ENCODE measurements around the gene PRKRA. TPM values are rescaled to one million over a fixed set of nuclear protein-coding genes. Genes with fewer than 3 reads are reported as not detected.

The PRKRA gene
- total RNA-seq, 2 experiments from 2014 or later, result 56.3 to 60.3 TPM

GRCh38 chr2:178412047-178412446 lies 38.9 kb downstream of the PRKRA start:
- ChIA-PET CTCF (interaction anchor here (5.9 kb wide), 1 partner anchor 16 kb away, joined by 116 read pairs; no protein-coding TSS in a partner anchor), POLR2A (no interaction called here)
- Mint-ChIP-seq H3K9me3 (no peaks in the 10 kb centered on the region), H3K4me1 (ENCODE audit: low read depth) (peaks cover 14% of the 10 kb centered on the region), H3K27me3 (peaks cover 3% of the 10 kb centered on the region), H3K27ac (peak overlapping the region; percentile 19), H3K4me3 (no peak overlapping the region), H3K36me3 (no peaks in the 10 kb centered on the region)
- intact Hi-C loops (cut with micrococcal nuclease), result loop anchor here (5.0 to 10.0 kb wide), 3 partner anchors 217 to 483 kb away; partner anchors contain the start of gene OSBPL6
- no peak for DNase-seq

GRCh38 chr2:178409261-178409660 lies 41.7 kb downstream of the PRKRA start:
- ChIA-PET POLR2A (no interaction called here), CTCF (no interaction called here)
- H3K36me3 Mint-ChIP-seq, result no peaks in the 10 kb centered on the region
- H3K27me3 Mint-ChIP-seq, result peaks cover 3% of the 10 kb centered on the region
- intact Hi-C loops (cut with micrococcal nuclease), result no loop called here
- peaks cover 11% of the 10 kb centered on the region for H3K4me1 Mint-ChIP-seq (ENCODE audit: low read depth)
- no peak overlapping the region for H3K4me3 Mint-ChIP-seq
- DNase-seq, result no peak
- no peak overlapping the region for H3K27ac Mint-ChIP-seq
- no peaks in the 10 kb centered on the region for H3K9me3 Mint-ChIP-seq

DNA sequence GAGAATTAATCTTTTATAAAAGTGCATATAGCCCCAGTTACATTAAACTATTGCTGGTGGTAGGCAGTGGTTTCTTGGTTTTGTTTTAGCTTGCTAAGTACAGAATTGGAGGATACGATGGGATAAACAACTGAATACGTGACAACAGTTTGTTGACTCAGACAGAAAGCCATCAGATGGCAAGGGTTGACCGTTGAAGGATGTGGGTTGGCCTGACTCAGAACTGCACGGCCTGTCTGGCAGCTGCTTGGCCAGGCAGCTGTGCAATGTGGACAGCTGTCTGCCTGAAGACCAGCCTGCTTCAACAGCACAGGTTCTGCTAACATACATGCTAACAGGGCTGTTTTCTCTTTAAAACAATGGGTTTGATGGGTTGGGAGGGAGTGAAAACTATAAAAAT lies 46.6 kb downstream of the PRKRA start:
- no peaks in the 10 kb centered on the region for H3K9me3 Mint-ChIP-seq
- peaks cover 12% of the 10 kb centered on the region for H3K4me1 Mint-ChIP-seq (ENCODE audit: low read depth)
- no peaks in the 10 kb centered on the region for H3K36me3 Mint-ChIP-seq
- intact Hi-C loops (cut with micrococcal nuclease), result loop anchor here (1.0 kb wide), 2 partner anchors 8 to 10 kb away; no protein-coding TSS in a partner anchor
- DNase-seq, result peak; percentile 58
- ChIA-PET CTCF (interaction anchor here (1.6 to 3.7 kb wide), 2 partner anchors 10 to 15 kb away, joined by 5 to 36 read pairs; no protein-coding TSS in a partner anchor), POLR2A (interaction anchor here (2.4 kb wide), 1 partner anchor 9 kb away, joined by 6 read pairs; no protein-coding TSS in a partner anchor)
- peaks cover 2% of the 10 kb centered on the region for H3K27me3 Mint-ChIP-seq
- H3K4me3 Mint-ChIP-seq, result no peak overlapping the region
- peak overlapping the region; percentile 56 for H3K27ac Mint-ChIP-seq

DNA sequence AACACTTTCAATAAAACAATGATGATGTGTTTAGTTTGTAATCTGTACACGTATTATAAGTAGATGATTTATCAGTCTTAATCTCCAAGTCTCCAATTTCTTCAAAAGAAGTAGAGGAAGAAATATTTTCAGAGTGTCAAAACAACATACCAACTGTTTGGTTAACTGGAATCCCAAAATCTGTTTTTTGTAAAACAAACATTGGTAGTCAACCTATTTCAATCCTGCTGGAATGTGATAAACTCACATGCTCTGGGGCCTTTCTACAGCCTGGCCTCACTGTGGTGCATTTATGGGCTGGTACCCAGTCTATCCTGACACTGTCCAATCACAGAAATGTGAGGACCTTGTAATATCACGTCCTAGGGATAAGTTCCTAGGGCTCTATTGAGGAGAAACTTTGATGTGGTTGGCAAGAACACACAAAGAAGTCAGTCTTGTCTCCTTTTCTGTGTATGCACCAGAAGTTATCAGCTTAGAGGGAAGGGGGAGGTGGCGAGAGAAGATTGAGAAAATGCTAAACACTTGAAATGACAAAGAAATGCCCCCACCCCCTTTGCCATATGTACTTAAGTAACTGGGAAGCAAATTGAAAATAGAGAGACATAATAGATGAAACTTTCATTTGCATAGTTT lies 47.2 kb downstream of the PRKRA start:
- CTCF ChIA-PET, result interaction anchor here (0.6 to 3.7 kb wide), 2 partner anchors 10 to 726 kb away, joined by 3 to 36 read pairs; no protein-coding TSS in a partner anchor
- intact Hi-C loops (cut with micrococcal nuclease), result loop anchor here (1.0 kb wide), 2 partner anchors 7 to 11 kb away; no protein-coding TSS in a partner anchor
- Mint-ChIP-seq H3K4me3 (no peak overlapping the region), H3K4me1 (ENCODE audit: low read depth) (peaks cover 12% of the 10 kb centered on the region), H3K27me3 (peaks cover 2% of the 10 kb centered on the region), H3K36me3 (no peaks in the 10 kb centered on the region), H3K9me3 (no peaks in the 10 kb centered on the region), H3K27ac (peak overlapping the region; percentile 10)
- no peak for DNase-seq
- POLR2A ChIA-PET, result interaction anchor here (2.4 kb wide), 1 partner anchor 10 kb away, joined by 6 read pairs; no protein-coding TSS in a partner anchor

DNA sequence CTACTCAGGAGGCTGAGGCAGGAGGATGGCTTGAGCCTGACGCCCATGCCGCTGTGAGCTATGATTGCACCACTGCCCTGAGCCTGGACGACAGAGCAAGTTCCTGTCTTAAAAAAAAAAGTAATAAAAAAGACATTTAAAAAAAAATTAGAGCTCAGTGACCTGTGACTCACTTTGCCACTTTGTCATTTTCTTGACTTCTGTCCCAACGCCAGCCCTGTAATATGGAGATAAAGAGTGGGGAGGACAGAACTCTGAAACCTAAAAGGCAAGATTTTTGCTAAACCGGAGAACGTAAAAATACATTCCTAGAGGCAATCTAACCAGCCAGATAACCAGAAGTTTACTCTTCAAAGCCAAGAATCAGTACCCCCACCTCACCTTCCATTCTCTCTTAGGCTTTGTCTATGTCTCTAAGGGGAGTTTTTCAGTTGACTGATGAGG lies 49.0 kb downstream of the PRKRA start:
- intact Hi-C loops (cut with micrococcal nuclease), result no loop called here
- Mint-ChIP-seq H3K4me1 (ENCODE audit: low read depth) (peaks cover 12% of the 10 kb centered on the region), H3K27ac (no peak overlapping the region), H3K36me3 (no peaks in the 10 kb centered on the region), H3K27me3 (peaks cover 2% of the 10 kb centered on the region), H3K4me3 (no peak overlapping the region), H3K9me3 (no peaks in the 10 kb centered on the region)
- DNase-seq, result no peak
- ChIA-PET POLR2A (no interaction called here), CTCF (interaction anchor here (14.2 kb wide), 1 partner anchor 13 kb away, joined by 116 read pairs; no protein-coding TSS in a partner anchor)

- Mint-ChIP-seq H3K4me1 (ENCODE audit: low read depth) (no peaks in the 10 kb centered on the region), H3K9me3 (no peaks in the 10 kb centered on the region), H3K27me3 (peaks cover 2% of the 10 kb centered on the region), H3K4me3 (no peak overlapping the region), H3K27ac (no peak overlapping the region), H3K36me3 (no peaks in the 10 kb centered on the region)
- ChIA-PET POLR2A (no interaction called here), CTCF (interaction anchor here (0.6 to 14.2 kb wide), 9 partner anchors 18 to 516 kb away, joined by 3 to 116 read pairs (median 4); partner anchors contain the start of gene RBM45)
- no peak for DNase-seq
- intact Hi-C loops (cut with micrococcal nuclease), result loop anchor here (1.0 to 5.0 kb wide), 3 partner anchors 17 to 515 kb away; partner anchors contain the start of gene RBM45
Measured at GRCh38 chr2:178397002-178397605, 53.9 kb downstream of the PRKRA start.

DNA sequence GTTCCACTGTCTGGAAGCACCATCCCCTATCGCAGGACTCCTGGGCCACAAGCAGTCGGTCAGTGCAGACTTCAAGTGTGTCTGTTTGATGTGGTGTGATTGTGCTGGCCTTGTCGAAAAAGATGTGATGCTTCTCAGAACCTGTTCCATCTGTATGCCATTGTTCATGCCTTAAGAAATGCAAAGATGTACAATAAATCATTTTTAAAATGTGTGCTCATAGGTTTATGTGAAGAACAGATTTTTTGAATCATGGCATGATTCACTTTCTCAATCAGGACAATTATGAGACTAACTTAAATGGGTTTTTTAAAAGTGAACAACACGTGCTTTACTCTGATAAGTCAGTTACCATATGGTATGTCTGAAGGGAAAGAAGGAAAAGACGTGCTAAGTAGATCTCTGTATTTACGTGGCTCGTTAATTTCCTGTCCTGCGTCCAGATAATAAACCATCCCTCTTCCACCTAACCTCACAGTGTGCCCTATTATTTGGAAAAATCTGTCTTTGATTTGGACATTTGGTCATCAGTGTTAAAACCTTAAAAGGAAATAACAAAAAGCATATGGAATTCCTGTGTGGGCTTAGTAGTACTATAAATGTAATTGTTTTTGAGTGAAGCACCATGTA lies 54.9 kb downstream of the PRKRA start:
- Mint-ChIP-seq H3K27ac (no peak overlapping the region), H3K9me3 (no peaks in the 10 kb centered on the region), H3K36me3 (no peaks in the 10 kb centered on the region), H3K4me3 (no peak overlapping the region), H3K4me1 (ENCODE audit: low read depth) (no peaks in the 10 kb centered on the region), H3K27me3 (no peaks in the 10 kb centered on the region)
- intact Hi-C loops (cut with micrococcal nuclease), result loop anchor here (1.0 to 5.0 kb wide), 3 partner anchors 8 to 516 kb away; partner anchors contain the start of gene RBM45
- ChIA-PET POLR2A (no interaction called here), CTCF (interaction anchor here (0.9 to 14.2 kb wide), 6 partner anchors 19 to 284 kb away, joined by 3 to 116 read pairs (median 6); partner anchors contain the start of gene RBM45)
- DNase-seq, result no peak

GRCh38 chr2:178395295-178395694 lies 55.7 kb downstream of the PRKRA start:
- CTCF ChIA-PET, result interaction anchor here (0.9 to 14.2 kb wide), 4 partner anchors 20 to 283 kb away, joined by 3 to 116 read pairs (median 8); partner anchors contain the start of gene RBM45
- Mint-ChIP-seq H3K36me3 (no peaks in the 10 kb centered on the region), H3K27me3 (no peaks in the 10 kb centered on the region), H3K9me3 (no peaks in the 10 kb centered on the region), H3K27ac (no peak overlapping the region), H3K4me1 (ENCODE audit: low read depth) (no peaks in the 10 kb centered on the region), H3K4me3 (no peak overlapping the region)
- DNase-seq, result no peak
- intact Hi-C loops (cut with micrococcal nuclease), result loop anchor here (5.0 kb wide), 2 partner anchors 283 to 517 kb away; partner anchors contain the start of gene RBM45
- POLR2A ChIA-PET, result no interaction called here

- no peak for DNase-seq
- Mint-ChIP-seq H3K9me3 (no peaks in the 10 kb centered on the region), H3K27ac (no peak overlapping the region), H3K4me3 (no peak overlapping the region), H3K4me1 (ENCODE audit: low read depth) (no peaks in the 10 kb centered on the region), H3K27me3 (no peaks in the 10 kb centered on the region), H3K36me3 (no peaks in the 10 kb centered on the region)
- intact Hi-C loops (cut with micrococcal nuclease), result loop anchor here (5.0 kb wide), 2 partner anchors 283 to 517 kb away; partner anchors contain the start of gene RBM45
- ChIA-PET POLR2A (no interaction called here), CTCF (interaction anchor here (0.9 to 14.2 kb wide), 4 partner anchors 20 to 282 kb away, joined by 3 to 116 read pairs (median 8); partner anchors contain the start of gene RBM45)
Measured at GRCh38 chr2:178394859-178395258, 56.1 kb downstream of the PRKRA start.

GRCh38 chr2:178392215-178392614 lies 58.8 kb downstream of the PRKRA start:
- no peak overlapping the region for H3K4me3 Mint-ChIP-seq
- H3K36me3 Mint-ChIP-seq, result no peaks in the 10 kb centered on the region
- ChIA-PET POLR2A (interaction anchor here (0.9 kb wide), 1 partner anchor 21 kb away, joined by 3 read pairs; no protein-coding TSS in a partner anchor), CTCF (interaction anchor here (1.0 to 14.2 kb wide), 2 partner anchors 23 to 27 kb away, joined by 3 to 116 read pairs; no protein-coding TSS in a partner anchor)
- intact Hi-C loops (cut with micrococcal nuclease), result no loop called here
- H3K27me3 Mint-ChIP-seq, result no peaks in the 10 kb centered on the region
- peaks cover 2% of the 10 kb centered on the region for H3K4me1 Mint-ChIP-seq (ENCODE audit: low read depth)
- no peaks in the 10 kb centered on the region for H3K9me3 Mint-ChIP-seq
- H3K27ac Mint-ChIP-seq, result no peak overlapping the region
- no peak for DNase-seq

DNA sequence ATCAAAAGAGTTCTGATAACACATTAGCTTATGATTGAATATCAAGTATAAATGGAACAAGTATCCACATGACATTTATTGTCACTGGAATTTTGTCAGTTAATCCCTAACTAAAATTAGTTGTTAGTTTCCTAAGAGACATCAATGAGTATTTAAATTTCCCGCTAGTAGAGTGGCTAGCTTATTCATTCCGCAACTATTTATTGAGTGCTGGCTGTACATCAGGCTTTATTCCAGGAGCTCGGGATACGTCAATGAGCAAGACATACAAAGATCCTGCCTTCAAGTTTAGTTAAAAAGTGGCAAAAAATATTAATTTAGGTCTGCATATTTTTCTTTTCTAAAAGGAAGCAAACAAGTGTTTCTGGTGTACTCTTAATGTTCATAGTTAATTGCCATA lies 59.3 kb downstream of the PRKRA start:
- no peak overlapping the region for H3K4me3 Mint-ChIP-seq
- no peaks in the 10 kb centered on the region for H3K27me3 Mint-ChIP-seq
- POLR2A ChIA-PET, result interaction anchor here (0.9 kb wide), 1 partner anchor 22 kb away, joined by 3 read pairs; no protein-coding TSS in a partner anchor
- DNase-seq, result no peak
- no peak overlapping the region for H3K27ac Mint-ChIP-seq
- CTCF ChIA-PET, result interaction anchor here (1.0 to 14.2 kb wide), 2 partner anchors 23 to 28 kb away, joined by 3 to 116 read pairs; no protein-coding TSS in a partner anchor
- H3K9me3 Mint-ChIP-seq, result no peaks in the 10 kb centered on the region
- no peaks in the 10 kb centered on the region for H3K36me3 Mint-ChIP-seq
- H3K4me1 Mint-ChIP-seq (ENCODE audit: low read depth), result peaks cover 6% of the 10 kb centered on the region
- intact Hi-C loops (cut with micrococcal nuclease), result no loop called here
